Stimulated activated CD4-positive, alpha-beta T cell treated with anti-CD3 and anti-CD28 coated beads, Interleukin-12 subunit alpha, Interleukin-12 subunit beta, amount 100 ng/mL, for 24 hours (primary cell): Measurements from ENCODE around the gene ZNF804B.

Experiments used
- DNase-seq, 2 experiments: peaks; one replicate each; pipeline ENCODE4 v3.0.0-alpha.2; 2020; ENCODE audit warnings: low read depth in 2 of 2

Gene ZNF804B

GRCh38 chr7:88967432-88967831 is 207.9 kb downstream of the ZNF804B start:
- no peak for DNase-seq

- DNase-seq: no peak
These were observed 209.7 kb downstream of the ZNF804B start for GRCh38 chr7:88969167-88969566.

- DNase-seq: no peak
These were observed 225.8 kb downstream of the ZNF804B start for GRCh38 chr7:88985295-88985694.

GRCh38 chr7:89001306-89001705 is 241.8 kb downstream of the ZNF804B start:
- DNase-seq: no peak

GRCh38 chr7:89002981-89003956 is 243.8 kb downstream of the ZNF804B start:
- DNase-seq: no peak

GRCh38 chr7:89012016-89012415 is 252.5 kb downstream of the ZNF804B start:
- DNase-seq: no peak

- DNase-seq: no peak
These were observed 258.2 kb downstream of the ZNF804B start for GRCh38 chr7:89017695-89018094.

GRCh38 chr7:89021741-89022140 is 262.2 kb downstream of the ZNF804B start:
- no peak for DNase-seq

- no peak for DNase-seq
These were observed 263.7 kb downstream of the ZNF804B start for GRCh38 chr7:89023206-89023605.

- no peak for DNase-seq
These were observed 264.4 kb downstream of the ZNF804B start for GRCh38 chr7:89023877-89024276.

GRCh38 chr7:89027781-89028180 is 268.3 kb downstream of the ZNF804B start:
- DNase-seq: no peak

GRCh38 chr7:89028319-89028718 is 268.8 kb downstream of the ZNF804B start:
- DNase-seq: no peak

GRCh38 chr7:89029864-89030263 is 270.4 kb downstream of the ZNF804B start:
- no peak for DNase-seq

- no peak for DNase-seq
These were observed 281.7 kb downstream of the ZNF804B start for GRCh38 chr7:89041240-89041639.

GRCh38 chr7:89042940-89043339 is 283.4 kb downstream of the ZNF804B start:
- no peak for DNase-seq

- DNase-seq: no peak
These were observed 289.5 kb downstream of the ZNF804B start for GRCh38 chr7:89049043-89049442.

GRCh38 chr7:89053130-89053529 is 293.6 kb downstream of the ZNF804B start:
- DNase-seq: no peak

GRCh38 chr7:89054361-89054760 is 294.9 kb downstream of the ZNF804B start:
- no peak for DNase-seq

- no peak for DNase-seq
These were observed 300.7 kb downstream of the ZNF804B start for GRCh38 chr7:89060234-89060633.

GRCh38 chr7:89064831-89065230 is 305.3 kb downstream of the ZNF804B start:
- no peak for DNase-seq

- DNase-seq: no peak
These were observed 307.5 kb downstream of the ZNF804B start for GRCh38 chr7:89067048-89067447.

GRCh38 chr7:89072081-89072480 is 312.6 kb downstream of the ZNF804B start:
- DNase-seq: no peak

- DNase-seq: no peak
These were observed 314.3 kb downstream of the ZNF804B start for GRCh38 chr7:89073776-89074175.

- no peak for DNase-seq
These were observed 318.5 kb downstream of the ZNF804B start for GRCh38 chr7:89077992-89078391.
